GM19035 (cell line): ENCODE data around the gene PIGC.

Experiments used
- ATAC-seq: cut with Tn5 transposase; IDR thresholded peaks from one replicate; pipeline ENCODE4 v1.9.1; 2021; ENCODE audit not compliant: unreplicated experiment

The PIGC gene

GRCh38 chr1:172399756-172400721 is 43.8 kb downstream of the PIGC start:
- ATAC-seq = no peak

DNA sequence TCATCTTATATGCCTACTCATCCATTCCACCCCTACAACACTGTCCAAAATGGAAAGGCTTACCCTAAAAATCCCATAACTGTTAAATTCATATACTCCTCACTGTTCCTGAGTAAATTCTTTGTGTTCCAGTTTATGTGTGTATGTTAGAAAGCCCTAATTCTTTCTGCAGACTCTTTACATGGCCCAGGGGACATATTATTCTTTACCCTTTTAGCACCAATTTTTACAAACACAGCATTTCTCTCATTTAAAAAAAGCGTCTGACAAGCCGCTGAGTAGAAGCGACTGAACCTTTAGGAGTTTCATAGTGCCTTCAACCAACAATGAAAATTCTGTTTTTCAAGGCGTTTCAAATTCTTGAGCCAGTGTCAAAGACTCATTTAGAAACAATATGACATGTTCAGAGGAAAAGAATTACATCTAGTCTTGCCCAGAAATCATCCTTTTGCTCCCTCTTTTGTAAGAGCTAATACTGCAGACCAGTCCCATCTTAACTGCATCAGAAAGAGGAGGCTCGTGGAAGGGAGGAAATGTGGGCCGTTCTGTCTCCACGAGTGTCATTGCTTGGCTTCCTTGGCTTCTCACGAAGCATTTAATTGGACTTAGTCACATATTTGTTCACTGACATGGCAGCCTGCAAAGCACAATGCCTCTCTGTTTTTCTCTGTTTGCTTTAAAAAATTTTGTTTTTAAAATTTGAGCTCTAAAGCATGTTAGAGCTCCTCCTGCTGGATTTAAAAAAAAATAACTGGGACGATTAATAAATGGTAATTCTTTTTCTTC is 44.7 kb downstream of the PIGC start:
- ATAC-seq = peak; percentile 36

GRCh38 chr1:172398193-172398592 is 45.7 kb downstream of the PIGC start:
- no peak for ATAC-seq

DNA sequence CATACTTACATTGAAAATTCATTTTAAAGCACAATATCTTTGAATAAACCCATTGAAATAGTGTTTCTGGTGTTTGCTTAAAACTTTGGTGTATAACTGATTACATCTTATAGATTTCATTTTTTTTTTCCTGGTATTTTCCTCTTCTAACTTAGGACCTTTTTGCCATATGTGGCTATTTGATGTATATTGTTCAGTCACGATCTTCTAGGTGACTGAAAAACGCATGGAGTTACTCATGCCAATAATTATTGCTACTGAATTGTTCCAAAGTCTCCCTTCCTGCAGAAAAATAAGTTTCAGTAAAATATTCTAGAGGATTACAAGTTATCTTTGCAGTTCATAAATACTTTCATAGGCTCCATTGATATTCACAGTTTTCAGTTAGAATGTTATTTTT is 46.2 kb downstream of the PIGC start:
- ATAC-seq = no peak

DNA sequence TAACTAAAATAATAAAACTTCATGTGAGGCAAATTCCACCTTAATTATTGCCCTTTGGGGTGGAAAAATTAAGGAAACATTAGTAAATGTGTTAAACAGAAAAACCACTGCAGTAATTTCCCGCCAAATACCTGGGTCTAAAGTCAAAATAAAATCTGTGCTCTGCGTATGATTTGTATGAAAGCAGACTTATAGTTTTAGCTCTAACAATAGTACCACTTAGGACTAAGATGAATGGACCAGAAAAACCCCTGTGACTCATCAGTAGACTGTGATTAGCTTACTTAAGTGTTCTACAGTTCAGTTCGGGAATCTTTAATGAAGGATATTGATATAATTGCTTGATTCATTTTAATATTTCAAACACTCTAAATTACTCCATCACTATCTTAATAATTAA is 46.6 kb downstream of the PIGC start:
- no peak for ATAC-seq

GRCh38 chr1:172395576-172395975 is 48.3 kb downstream of the PIGC start:
- no peak for ATAC-seq

DNA sequence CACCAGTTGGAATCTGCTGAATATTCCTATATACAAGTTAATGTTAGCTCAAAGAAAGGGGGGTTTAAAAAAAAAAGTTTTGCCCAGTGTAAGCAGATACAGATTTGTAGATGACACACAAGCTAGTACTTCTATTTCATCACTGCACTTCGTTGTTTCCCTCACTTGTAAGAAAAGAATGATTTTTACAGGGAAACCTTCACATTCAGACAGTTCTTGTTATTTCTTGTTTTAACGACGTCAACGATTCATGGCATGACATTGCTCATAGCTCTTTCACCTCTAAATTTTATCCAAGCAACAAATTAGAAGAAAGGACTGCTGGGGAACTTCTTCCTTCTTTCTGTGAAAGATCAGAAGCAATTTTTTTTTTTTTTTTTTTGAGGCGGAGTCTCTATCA is 49.1 kb downstream of the PIGC start:
- no peak for ATAC-seq

GRCh38 chr1:172394141-172394751 is 49.6 kb downstream of the PIGC start:
- peak; percentile 65 for ATAC-seq

- ATAC-seq = no peak
Observed at GRCh38 chr1:172393354-172393753, 50.5 kb downstream of the PIGC start.

- ATAC-seq = no peak
Observed at GRCh38 chr1:172391976-172392375, 51.9 kb downstream of the PIGC start.
